Measurements from ENCODE around the gene MAPK8. TPM values are rescaled to one million over a fixed set of nuclear protein-coding genes. Genes with fewer than 3 reads are reported as not detected.

The MAPK8 gene
- total RNA-seq, 1 donor from 2014 or later, result 42.3 TPM

DNA sequence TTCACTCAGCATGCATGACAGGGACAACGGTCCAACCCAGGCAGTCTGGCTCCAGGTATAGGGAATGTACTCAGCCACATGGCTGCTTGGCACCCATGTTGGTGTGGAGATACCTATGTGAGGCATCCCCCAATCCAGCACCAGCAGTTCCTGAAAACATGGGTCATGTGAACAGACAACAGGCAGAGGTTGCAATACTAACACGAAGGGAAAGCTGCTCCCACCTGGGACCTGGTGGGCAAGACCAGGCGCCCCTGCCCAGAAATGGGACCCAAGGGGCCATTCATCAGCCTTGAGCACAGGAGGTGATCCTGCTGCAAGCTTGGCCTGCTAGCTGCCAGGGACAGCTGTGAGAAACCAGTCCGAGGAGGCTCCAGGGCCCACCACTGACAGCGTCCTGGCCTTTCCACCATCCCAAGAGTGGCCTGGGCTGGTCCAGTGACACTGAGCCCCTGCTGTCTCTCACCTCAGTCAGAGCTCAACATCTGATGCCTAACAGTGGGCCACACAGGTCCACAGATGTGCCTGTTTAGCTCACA is 156.1 kb downstream of the MAPK8 start:
- H3K4me3 ChIP-seq, result no peak overlapping the region
- H3K27ac ChIP-seq, result no peak overlapping the region
- no peaks in the 10 kb centered on the region for H3K9me3 ChIP-seq
- peaks cover 6% of the 10 kb centered on the region for H3K27me3 ChIP-seq
- peak; percentile 44 for DNase-seq
- no peaks in the 10 kb centered on the region for H3K36me3 ChIP-seq
- intact Hi-C loops (cut with DNase I), result no loop called here
- no peak for ATAC-seq
- H3K4me1 ChIP-seq, result no peaks in the 10 kb centered on the region
- no peak for TF ChIP-seq CTCF (IDR thresholded peaks at IDR 0.05)

DNA sequence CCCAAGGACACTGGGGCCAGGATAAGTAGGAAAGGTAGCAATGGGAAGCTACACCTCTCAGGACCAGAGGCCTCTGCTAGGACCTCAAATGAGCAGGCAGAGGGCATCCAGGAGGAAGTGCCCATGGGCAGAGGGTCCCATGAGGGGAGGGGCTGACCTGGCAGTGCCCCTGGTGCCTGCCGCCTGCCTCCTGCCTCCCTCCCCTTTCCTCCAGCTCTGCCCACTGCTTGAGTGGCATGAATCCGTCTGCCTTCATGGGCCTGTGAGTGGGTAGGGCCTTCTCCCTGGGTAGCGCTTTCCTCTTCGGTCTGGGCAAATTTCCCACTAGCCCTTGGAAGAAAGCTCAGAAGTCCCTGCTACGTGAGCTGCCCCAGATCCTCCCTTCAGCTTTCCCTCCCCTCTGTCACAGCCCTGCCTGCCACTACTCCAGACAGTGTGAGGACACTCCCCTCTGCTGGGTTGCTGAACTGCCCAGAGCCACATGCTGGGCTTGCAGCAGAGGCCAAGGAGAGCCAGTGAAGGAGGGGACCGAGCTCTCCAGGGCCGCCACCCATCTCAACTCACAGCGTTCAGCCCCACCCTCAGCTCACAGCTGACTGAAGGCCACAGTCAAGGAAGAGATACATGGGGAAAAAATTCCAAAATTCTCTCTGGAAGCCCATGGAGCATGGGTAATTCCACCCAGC is 157.0 kb downstream of the MAPK8 start:
- Histone ChIP-seq H3K4me1 (no peaks in the 10 kb centered on the region), H3K27ac (no peak overlapping the region), H3K9me3 (no peaks in the 10 kb centered on the region), H3K27me3 (peaks cover 6% of the 10 kb centered on the region), H3K4me3 (no peak overlapping the region), H3K36me3 (no peaks in the 10 kb centered on the region)
- intact Hi-C loops (cut with DNase I), result no loop called here
- DNase-seq, result peak; percentile 64
- no peak for TF ChIP-seq CTCF (IDR thresholded peaks at IDR 0.05)
- ATAC-seq, result peak; percentile 73

GRCh38 chr10:48464121-48464870 is 157.8 kb downstream of the MAPK8 start:
- intact Hi-C loops (cut with DNase I), result no loop called here
- peak; percentile 58 for DNase-seq

GRCh38 chr10:48464871-48465736 is 158.6 kb downstream of the MAPK8 start:
- peak; percentile 63 for DNase-seq
- no peaks in the 10 kb centered on the region for H3K4me1 ChIP-seq
- H3K27me3 ChIP-seq, result peaks cover 6% of the 10 kb centered on the region
- intact Hi-C loops (cut with DNase I), result no loop called here
- H3K36me3 ChIP-seq, result no peaks in the 10 kb centered on the region
- ATAC-seq, result no peak
- no peak for TF ChIP-seq CTCF (IDR thresholded peaks at IDR 0.05)
- no peak overlapping the region for H3K27ac ChIP-seq
- H3K4me3 ChIP-seq, result no peak overlapping the region
- no peaks in the 10 kb centered on the region for H3K9me3 ChIP-seq

More at GRCh38 chr10:48464121-48464870, 157.8 kb downstream of the MAPK8 start:
- ATAC-seq, result no peak
- no peaks in the 10 kb centered on the region for H3K4me1 ChIP-seq
- H3K27me3 ChIP-seq, result peaks cover 6% of the 10 kb centered on the region
- H3K4me3 ChIP-seq, result no peak overlapping the region
- no peaks in the 10 kb centered on the region for H3K36me3 ChIP-seq
- no peaks in the 10 kb centered on the region for H3K9me3 ChIP-seq
- H3K27ac ChIP-seq, result no peak overlapping the region
- no peak for TF ChIP-seq CTCF (IDR thresholded peaks at IDR 0.05)

- H3K4me3 ChIP-seq, result no peak overlapping the region
- no peak overlapping the region for H3K27ac ChIP-seq
- H3K4me1 ChIP-seq, result no peaks in the 10 kb centered on the region
- DNase-seq (peak; percentile 45), ATAC-seq (no peak)
- H3K36me3 ChIP-seq, result no peaks in the 10 kb centered on the region
- TF ChIP-seq CTCF (IDR thresholded peaks at IDR 0.05), result no peak
- H3K27me3 ChIP-seq, result peaks cover 6% of the 10 kb centered on the region
- no peaks in the 10 kb centered on the region for H3K9me3 ChIP-seq
- intact Hi-C loops (cut with DNase I), result no loop called here
Measured at GRCh38 chr10:48465860-48466521, 159.5 kb downstream of the MAPK8 start.
